Loucy (cell line): ENCODE data around the gene NALCN.

Source experiments
- H2AFZ ChIP-seq: fragments of 200-600 bp; sonication (generic); 2 replicates; pipeline ENCODE4 v1.6.0; 2016; ENCODE audit warnings: antibody characterized with exemption, mild to moderate bottlenecking, low read length, moderate library complexity
- H3F3A ChIP-seq: fragments of 200-600 bp; 2 replicates; pipeline ENCODE4 v1.6.0; 2016; ENCODE audit warnings: antibody characterized with exemption, low read depth, mild to moderate bottlenecking
- H3K27me3 ChIP-seq: fragments of 200-600 bp; sonication (generic); 2 replicates; pipeline ENCODE4 v1.6.1; 2014; ENCODE audit warnings: low read length, mild to moderate bottlenecking; ENCODE audit not compliant: insufficient read depth, poor library complexity, severe bottlenecking
- H3K36me3 ChIP-seq: fragments of 200-600 bp; sonication (generic); 2 replicates; pipeline ENCODE4 v1.6.1; 2016; ENCODE audit warnings: low read length; ENCODE audit not compliant: insufficient read depth
- H3K4me1 ChIP-seq: fragments of 200-600 bp; sonication (generic); 2 replicates; pipeline ENCODE4 v1.5.1; 2014; ENCODE audit warnings: low read length, mild to moderate bottlenecking; ENCODE audit not compliant: insufficient read depth, poor library complexity, severe bottlenecking
- H3K4me2 ChIP-seq: fragments of 200-600 bp; sonication (generic); 2 replicates; pipeline ENCODE4 v1.6.0; 2014; ENCODE audit warnings: antibody characterized with exemption, low read length, low read depth, mild to moderate bottlenecking; ENCODE audit not compliant: poor library complexity, severe bottlenecking
- H3K4me3 ChIP-seq: fragments of 200-600 bp; sonication (generic); 2 replicates; pipeline ENCODE4 v1.5.1; 2014; ENCODE audit warnings: low read length, mild to moderate bottlenecking, mixed read lengths; ENCODE audit not compliant: poor library complexity, severe bottlenecking
- H3K79me2 ChIP-seq: fragments of 200-600 bp; sonication (generic); 2 replicates; pipeline ENCODE4 v1.6.1; 2014; ENCODE audit warnings: low read length; ENCODE audit not compliant: insufficient read depth
- H3K9ac ChIP-seq: fragments of 200-600 bp; sonication (generic); 2 replicates; pipeline ENCODE4 v1.6.0; 2014; ENCODE audit warnings: mild to moderate bottlenecking, low read depth, low read length, moderate library complexity; ENCODE audit not compliant: poor library complexity, severe bottlenecking
- H3K9me2 ChIP-seq: fragments of 200-600 bp; sonication (generic); replicated peaks from 2 replicates; pipeline ENCODE4 v1.6.1; 2016; ENCODE audit warnings: low read depth, low read length, mixed read lengths
- H3K9me3 ChIP-seq: fragments of 200-600 bp; sonication (generic); 2 replicates; pipeline ENCODE4 v1.6.1; 2014; ENCODE audit warnings: mild to moderate bottlenecking, antibody characterized with exemption, low read length, low read depth; ENCODE audit not compliant: insufficient read depth
- H4K20me1 ChIP-seq: fragments of 200-600 bp; sonication (generic); 2 replicates; pipeline ENCODE4 v1.6.0; 2014; ENCODE audit warnings: antibody characterized with exemption, low read length, mild to moderate bottlenecking; ENCODE audit not compliant: insufficient read depth, poor library complexity, severe bottlenecking
- CTCF ChIP-seq: fragments of 200-600 bp; sonication (generic); conservative IDR thresholded peaks from 2 replicates; pipeline ENCODE4 v1.5.1; 2014; ENCODE audit warnings: mild to moderate bottlenecking, antibody characterized with exemption, low read length
- EZH2phosphoT487 ChIP-seq: fragments of 200-600 bp; IDR thresholded peaks from 2 replicates; pipeline ENCODE4 v1.6.1; 2018; ENCODE audit warnings: antibody characterized with exemption, mild to moderate bottlenecking, moderate library complexity, borderline replicate concordance

Gene NALCN

GRCh38 chr13:101289764-101290163, 126.5 kb downstream of the NALCN start:
- Histone ChIP-seq H3K4me1 (no peaks in the 10 kb centered on the region), H2AFZ (no peak overlapping the region), H3K4me2 (no peak overlapping the region), H3K9me3 (no peaks in the 10 kb centered on the region), H3K79me2 (no peaks in the 10 kb centered on the region), H3K36me3 (no peaks in the 10 kb centered on the region), H4K20me1 (no peaks in the 10 kb centered on the region), H3F3A (no peaks in the 10 kb centered on the region), H3K4me3 (no peak overlapping the region), H3K9ac (no peak overlapping the region), H3K27me3 (no peaks in the 10 kb centered on the region), H3K9me2 (no peaks in the 10 kb centered on the region)
- TF ChIP-seq CTCF (no peak), EZH2phosphoT487 (no peak)

GRCh38 chr13:101283782-101284181, 132.5 kb downstream of the NALCN start:
- no peaks in the 10 kb centered on the region for H3K9me2 ChIP-seq
- no peaks in the 10 kb centered on the region for H3K4me1 ChIP-seq
- no peak overlapping the region for H3K4me2 ChIP-seq
- no peak overlapping the region for H3K4me3 ChIP-seq
- H4K20me1 ChIP-seq: no peaks in the 10 kb centered on the region
- no peaks in the 10 kb centered on the region for H3K79me2 ChIP-seq
- TF ChIP-seq CTCF (no peak), EZH2phosphoT487 (no peak)
- no peaks in the 10 kb centered on the region for H3K9me3 ChIP-seq
- H2AFZ ChIP-seq: no peak overlapping the region
- H3K9ac ChIP-seq: no peak overlapping the region
- no peaks in the 10 kb centered on the region for H3K36me3 ChIP-seq
- H3K27me3 ChIP-seq: no peaks in the 10 kb centered on the region
- H3F3A ChIP-seq: no peaks in the 10 kb centered on the region

GRCh38 chr13:101272886-101273285, 143.4 kb downstream of the NALCN start:
- no peak overlapping the region for H3K4me3 ChIP-seq
- no peaks in the 10 kb centered on the region for H3K36me3 ChIP-seq
- H3K79me2 ChIP-seq: no peaks in the 10 kb centered on the region
- H3K27me3 ChIP-seq: peaks cover 22% of the 10 kb centered on the region
- no peaks in the 10 kb centered on the region for H3F3A ChIP-seq
- H3K9me2 ChIP-seq: no peaks in the 10 kb centered on the region
- TF ChIP-seq CTCF (no peak), EZH2phosphoT487 (no peak)
- no peak overlapping the region for H3K4me2 ChIP-seq
- H4K20me1 ChIP-seq: no peaks in the 10 kb centered on the region
- no peaks in the 10 kb centered on the region for H3K9me3 ChIP-seq
- no peak overlapping the region for H3K9ac ChIP-seq
- no peaks in the 10 kb centered on the region for H3K4me1 ChIP-seq
- no peak overlapping the region for H2AFZ ChIP-seq
